HG02885 (cell line): ENCODE measurements around the gene BCL2A1.
A peak's percentile ranks its signal among the peaks of the same experiment; 100 is the strongest.
"Not testable (repeated sequence)": the region's sequence is repeated elsewhere in the genome, so short reads cannot be mapped to it uniquely, and the experiment has no call there.

Experiments used
- ATAC-seq: cut with Tn5 transposase; IDR thresholded peaks from one replicate; pipeline ENCODE4 v1.9.1; 2021; ENCODE audit warnings: mild to moderate bottlenecking; ENCODE audit not compliant: unreplicated experiment, poor library complexity

The BCL2A1 gene

DNA sequence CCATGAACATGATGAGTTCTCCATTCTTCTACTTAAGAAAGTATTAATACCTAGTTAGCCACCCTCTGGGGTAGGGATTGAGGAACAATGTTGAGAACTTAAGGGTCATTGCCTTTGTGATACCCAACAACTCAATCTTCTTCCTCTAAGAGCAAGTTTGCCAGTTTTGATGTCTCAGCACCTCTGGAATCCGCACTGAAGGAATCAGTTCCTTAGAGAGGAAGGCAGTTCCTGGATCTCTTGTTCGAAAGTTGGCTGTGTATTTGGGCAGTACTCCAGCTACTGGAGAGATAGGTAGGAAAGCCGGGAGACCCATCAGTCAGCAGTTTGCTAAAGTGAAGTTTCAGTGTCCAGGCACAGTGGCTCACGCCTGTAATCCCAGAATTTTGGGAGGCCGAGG is 38.5 kb downstream of the BCL2A1 start:
- no peak for ATAC-seq

DNA sequence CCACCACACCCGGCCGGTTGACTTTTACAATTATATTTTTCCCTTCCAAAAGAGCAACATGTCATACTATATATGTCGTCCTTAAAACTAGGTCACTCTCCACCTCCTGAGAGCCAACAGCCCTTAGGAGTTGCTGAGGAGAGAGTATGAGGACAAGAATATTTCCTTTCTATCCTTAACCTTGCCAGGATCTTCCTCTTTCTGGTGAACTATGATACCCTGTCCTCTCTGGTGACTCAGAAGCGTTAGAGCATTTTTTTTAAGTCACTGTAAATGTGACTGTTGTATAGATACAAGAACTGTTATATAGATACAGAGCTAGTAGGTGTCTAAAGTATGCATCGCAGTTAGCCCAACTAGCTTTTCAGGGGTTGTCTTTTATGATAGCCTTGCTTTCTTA is 40.5 kb downstream of the BCL2A1 start:
- ATAC-seq: no peak

DNA sequence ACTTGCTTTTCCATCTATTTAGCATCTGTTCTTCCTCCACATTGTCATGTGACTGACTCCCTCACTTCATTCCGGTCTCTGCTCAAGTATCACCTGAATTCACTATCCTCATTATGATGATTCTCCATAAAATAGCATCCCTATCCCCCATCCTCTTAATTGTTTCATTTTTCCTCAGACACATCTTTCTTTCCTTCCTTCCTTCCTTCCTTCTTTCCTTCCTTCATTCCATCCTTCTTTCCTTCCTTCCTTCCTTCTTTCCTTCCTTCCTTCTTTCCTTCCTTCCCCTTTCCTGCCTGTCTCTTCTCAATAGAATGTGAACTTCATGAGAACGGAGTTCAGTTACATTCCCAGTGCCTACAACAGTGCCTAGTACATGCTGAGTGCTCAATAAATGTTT is 41.6 kb downstream of the BCL2A1 start:
- ATAC-seq: no peak

DNA sequence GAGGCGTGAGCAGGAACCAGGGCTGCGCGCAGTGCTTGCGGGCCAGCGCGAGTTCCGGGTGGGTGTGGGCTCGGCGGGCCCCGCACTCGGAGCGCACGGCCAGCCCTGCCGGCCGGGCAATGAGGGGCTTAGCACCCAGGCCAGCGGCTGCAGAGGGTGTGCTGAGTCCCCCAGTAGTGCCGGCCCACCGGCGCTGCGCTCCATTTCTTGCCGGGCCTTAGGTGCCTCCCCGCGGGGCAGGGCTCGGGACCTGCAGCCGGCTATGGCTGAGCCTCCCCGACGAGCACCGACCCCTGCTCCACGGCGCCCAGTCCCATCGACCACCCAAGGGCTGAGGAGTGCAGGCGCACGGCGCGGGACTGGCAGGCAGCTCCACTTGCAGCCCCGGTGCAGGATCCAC is 44.9 kb downstream of the BCL2A1 start:
- ATAC-seq: not testable (repeated sequence)

DNA sequence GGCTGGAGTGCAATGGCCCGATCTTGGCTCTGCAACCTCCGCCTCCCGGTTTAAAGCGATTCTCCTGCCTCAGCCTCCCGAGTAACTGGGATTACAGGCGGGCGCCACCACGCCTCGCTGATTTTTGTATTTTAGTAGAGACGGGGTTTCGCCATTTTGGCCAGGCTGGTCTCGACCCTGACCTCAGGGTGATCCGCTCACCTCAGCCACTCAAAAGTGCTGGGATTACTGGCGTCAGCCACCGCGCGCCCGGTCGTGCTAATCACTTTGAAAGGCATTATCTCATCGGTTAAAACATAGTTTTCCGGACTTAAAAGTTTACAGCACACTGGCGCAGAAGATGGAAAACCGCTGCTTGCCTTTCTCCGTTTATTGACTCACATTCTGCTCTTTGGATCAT is 46.6 kb downstream of the BCL2A1 start:
- no peak for ATAC-seq

DNA sequence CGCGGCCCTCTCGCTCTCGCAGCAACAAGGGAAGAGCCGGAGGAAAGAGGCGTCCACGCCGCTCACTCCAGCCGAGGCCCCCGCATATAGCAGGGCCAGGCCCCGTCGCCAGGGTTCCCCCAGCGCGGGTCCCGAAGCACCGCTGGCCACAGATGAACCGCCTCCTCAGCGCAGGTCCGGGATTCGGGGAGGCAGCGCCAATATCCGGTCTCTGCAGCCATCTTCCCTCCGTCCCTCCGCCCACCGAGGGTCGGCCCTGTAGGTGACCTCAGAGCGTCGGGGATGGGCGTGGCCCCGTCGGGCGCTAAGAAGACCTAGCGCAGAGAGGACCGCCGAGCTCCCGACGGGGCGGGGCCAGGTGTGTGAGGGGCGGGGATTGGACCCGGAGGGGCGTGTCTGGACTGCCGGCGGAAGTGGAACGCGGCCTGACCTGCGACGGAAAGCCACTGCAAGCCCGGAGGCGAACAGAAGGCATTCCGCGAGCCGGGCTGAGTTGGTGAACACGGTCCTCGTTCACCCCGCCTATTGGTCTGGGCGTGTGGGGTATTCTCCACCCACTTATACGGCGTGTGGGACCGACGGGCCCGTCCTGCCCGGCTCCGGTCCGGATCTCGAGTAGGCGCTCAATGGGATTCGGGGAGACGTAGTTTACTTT is 47.4 kb downstream of the BCL2A1 start:
- peak; percentile 95 for ATAC-seq

DNA sequence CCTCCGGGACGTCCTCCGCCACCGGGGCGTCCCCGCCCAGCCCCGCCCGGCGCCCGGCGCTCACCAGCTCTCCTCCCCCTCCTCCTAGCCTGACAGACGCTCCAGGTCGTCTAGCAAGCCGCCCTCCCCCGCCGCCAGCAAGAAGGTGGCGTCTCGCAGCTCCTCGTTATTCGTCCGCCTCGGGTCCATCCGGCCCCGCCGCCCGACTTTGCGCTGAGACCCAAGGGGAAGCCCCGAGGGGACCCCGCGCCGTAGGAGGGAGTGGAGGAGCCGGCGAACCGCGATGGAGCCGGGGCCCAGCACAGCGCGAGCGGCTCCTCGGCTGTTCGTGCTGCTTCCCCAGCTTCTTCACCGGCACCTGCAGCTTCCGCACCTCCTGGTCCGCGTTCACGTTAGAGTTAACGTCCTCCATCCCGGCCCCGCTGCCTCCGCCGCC is 47.9 kb downstream of the BCL2A1 start:
- ATAC-seq: peak; percentile 42

DNA sequence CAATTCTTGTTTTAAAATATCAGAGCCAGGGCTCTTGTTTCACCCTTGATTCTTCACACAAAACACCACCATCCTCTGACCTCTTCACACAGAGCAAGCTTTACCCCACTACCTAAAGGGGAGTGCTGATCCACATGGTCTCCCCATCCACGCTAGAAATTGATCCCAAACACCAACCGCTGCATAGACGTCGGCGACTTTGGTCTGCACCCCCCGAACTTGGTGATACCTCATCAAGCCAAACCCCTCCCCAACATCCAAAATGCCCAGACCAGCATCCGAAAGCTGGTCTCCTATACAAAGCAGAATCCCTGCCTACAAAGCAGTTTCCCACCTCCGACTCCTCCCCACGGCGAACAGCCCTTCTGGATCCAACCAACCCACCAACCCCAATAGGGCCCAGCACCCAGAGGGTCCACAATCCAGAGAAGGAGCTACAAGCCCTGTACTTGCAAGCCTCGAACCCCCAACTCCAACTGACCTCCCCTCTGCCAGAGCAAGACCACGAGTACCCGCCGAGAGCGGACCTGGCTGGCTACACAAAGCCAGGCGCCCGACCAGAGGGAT is 48.4 kb downstream of the BCL2A1 start:
- ATAC-seq: no peak

DNA sequence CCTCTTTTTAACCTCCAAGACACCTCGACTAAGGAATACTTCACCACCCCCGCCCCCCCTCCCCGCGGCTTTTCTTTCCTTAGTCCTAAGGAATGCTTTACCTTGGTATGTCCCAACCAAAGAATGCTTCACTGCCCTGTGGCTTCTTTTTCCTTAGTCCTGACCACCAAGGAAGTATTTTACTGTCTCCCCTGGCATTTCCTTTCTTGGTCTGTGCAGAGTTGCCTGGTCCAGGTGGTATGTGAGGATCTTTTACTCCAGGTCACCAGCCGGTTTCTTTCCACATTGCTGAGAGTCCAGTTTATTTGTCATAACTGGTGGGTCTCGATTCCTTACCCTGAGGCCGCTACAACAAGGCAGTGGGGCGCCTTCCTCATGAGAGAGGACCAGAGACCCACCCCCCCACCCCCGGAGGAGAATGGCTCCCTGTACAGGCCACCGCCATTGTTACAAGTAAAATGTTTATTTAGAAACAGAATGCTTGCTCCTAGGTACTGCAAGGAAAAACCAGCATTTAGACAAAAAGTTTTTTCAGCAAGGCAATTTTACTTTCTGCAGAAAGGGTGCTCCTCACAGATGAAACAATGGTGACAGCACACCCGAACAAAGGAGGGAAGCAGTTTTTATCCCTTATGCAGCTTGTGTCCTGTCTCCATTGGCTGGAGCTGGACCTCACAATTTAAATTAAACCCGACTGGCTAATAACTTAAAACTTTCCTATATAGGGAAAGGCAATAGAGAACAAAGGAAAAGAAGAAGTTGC is 51.1 kb downstream of the BCL2A1 start:
- ATAC-seq: no peak

DNA sequence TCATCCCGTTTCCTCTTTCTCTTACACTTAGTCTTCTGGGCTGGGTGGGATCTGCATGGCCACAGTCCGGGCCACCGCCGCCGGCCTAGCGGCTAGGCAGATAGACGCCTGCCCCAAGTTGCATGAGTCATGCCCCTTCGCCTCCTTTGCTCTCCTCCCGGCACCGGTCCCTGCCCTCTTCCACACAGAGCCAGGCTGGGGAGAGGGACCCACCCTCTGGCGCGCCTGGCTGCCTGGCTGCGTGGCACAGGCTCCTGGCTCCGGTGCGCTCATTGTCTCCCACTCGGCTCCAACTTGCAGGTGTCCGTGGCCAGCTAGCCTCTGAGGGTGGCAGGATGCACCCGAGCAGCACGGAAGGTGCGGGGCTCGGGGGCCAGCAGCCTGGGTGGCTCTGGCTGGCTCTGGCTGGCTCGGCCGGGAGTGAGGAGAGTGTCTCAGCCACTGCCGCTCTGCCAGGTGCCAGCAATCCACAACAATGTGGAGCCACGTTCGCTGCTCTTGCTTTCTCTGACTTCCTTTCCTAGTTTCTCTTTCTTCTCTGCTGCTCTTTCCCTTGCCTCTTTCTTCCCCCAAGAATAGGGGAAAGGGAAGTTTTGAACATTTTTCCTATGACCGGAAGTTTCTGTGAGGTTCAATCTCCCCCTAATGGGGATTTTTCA is 51.8 kb downstream of the BCL2A1 start:
- ATAC-seq: no peak

DNA sequence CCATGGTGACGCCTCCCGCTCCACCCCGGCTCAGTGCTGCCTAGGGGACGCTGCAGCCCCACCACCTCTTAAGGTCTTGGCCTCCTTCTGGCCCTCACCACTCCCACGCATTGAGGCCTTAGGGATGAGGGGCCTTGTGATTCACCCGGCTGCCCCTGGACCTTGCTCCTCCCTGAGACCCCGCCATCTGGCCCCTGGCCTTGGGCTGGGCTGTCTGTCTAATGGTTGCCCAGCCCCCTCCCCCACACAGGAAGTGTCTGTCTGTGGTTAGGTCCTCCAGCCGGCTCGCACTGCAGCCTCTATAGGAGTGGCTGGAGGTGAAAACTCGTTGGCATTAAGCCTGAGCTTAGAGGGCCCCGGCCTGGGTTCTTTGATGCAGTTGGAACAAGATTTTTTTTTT is 52.7 kb downstream of the BCL2A1 start:
- ATAC-seq: no peak

DNA sequence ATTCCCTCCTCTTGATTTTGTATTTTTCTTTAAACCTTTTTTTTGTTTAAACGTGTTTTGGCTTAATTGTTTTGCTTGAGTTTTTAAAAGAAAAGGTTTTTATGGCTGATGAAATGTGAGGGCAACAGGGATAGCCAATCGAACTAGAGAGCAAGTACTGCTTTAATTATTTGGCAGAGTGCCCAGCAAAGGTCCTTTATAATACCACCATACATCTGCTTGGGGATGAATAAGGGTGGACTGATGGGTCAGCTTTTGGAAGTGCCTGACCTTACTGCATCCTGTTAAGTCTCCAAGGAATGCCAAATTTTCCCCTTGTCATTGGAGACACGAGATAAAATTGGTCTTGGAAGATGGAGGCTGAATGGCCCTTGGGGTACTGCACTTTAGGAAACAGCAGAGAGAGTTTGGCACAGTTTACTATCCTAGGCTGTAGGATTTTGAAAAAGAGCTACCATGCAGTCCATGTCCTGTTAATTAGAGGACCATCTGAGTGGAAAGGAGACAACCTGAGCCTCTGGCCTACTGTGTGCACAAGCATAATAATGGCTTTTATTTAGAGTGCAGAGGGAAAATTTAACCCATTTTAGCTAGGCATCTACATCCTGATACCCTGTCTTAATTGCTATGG is 54.4 kb downstream of the BCL2A1 start:
- ATAC-seq: no peak

DNA sequence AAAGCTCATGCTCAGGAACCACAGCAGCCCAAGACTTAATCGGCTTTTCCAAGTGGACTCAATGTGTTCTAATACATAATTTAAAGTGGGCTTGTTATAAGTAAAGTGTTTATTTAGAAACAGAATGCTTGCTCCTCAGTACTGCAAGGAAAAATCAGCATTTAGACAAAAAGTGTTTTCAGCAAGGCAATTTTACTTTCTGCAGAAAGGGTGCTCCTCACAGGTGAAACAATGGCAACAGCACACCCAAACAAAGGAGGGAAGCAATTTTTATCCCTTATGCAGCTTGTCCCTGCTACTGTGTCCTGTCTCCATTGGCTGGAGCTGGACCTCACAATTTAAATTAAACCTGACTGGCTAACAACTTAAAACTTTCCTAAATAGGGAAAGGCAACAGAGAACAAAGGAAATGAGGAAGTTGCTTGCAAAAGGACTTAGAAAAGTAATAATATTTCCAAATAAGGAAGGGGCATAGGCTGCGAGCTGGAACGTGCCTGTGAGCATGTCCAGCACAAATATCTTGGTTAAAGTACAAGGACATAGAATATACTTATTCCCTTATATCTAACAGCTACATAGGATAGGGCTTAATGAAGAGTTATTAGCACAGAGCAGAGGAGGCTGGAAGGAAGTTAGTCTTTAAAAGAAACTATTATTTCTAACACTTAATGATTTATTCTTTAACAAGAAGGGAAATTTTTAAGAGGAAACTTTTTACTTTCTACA is 55.1 kb downstream of the BCL2A1 start:
- not testable (repeated sequence) for ATAC-seq

DNA sequence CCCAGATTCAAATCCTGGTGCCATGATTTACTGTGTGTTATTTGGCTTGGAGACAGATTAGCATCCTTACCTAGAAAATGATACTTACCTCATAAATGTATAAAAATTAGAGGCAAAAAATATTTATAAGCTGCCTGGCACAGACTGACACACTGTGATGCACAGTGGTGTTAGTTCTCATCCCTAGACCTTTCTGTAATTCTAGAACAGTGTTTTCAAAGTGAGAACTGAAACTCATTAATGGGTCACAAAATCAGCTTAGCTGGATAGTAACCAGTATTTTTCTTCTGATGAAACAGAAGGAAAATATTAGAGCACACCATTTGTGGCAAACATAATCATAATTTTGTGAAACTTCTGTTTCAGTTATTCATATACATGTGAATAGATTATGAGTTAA is 56.3 kb downstream of the BCL2A1 start:
- no peak for ATAC-seq
